ENCODE measurements around the gene CLIC4.

- TF ChIP-seq EZH2 (IDR thresholded peaks at IDR 0.05; ENCODE audit: insufficient read depth, low read length) = no peak
- TF ChIP-seq CTCF (IDR thresholded peaks at IDR 0.05; ENCODE audit: insufficient read depth, low read depth, low read length) = no peak
Observed at GRCh38 chr1:24793447-24794129, 48.3 kb downstream of the CLIC4 start.

Measured in astrocyte (in vitro differentiated cells and primary cell).